LNCAP (cell line): ENCODE results near the gene ZNF384.

Experiments
- TF ChIP-seq, protein P1 (sequence below): fragments of 450-650 bp; IDR thresholded peaks from 2 replicates; pipeline ENCODE4 v1.5.1; 2017; ENCODE audit warnings: mild to moderate bottlenecking

Gene ZNF384

DNA sequence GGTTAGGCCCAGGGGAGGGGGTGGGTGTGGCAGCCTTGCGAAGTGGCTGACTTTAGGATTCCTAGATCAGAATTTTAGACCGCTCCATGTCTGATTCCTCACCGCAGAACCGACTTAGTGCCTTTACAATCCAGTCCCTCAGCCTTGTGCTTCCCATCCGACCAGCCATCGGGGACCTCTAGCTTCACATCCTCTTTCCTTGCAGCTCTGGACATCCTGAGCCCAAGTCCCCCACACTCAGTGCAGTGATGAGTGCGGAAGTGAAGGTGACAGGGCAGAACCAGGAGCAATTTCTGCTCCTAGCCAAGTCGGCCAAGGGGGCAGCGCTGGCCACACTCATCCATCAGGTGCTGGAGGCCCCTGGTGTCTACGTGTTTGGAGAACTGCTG, 35.2 kb upstream of the ZNF384 start:
- TF ChIP-seq, protein P1, sequence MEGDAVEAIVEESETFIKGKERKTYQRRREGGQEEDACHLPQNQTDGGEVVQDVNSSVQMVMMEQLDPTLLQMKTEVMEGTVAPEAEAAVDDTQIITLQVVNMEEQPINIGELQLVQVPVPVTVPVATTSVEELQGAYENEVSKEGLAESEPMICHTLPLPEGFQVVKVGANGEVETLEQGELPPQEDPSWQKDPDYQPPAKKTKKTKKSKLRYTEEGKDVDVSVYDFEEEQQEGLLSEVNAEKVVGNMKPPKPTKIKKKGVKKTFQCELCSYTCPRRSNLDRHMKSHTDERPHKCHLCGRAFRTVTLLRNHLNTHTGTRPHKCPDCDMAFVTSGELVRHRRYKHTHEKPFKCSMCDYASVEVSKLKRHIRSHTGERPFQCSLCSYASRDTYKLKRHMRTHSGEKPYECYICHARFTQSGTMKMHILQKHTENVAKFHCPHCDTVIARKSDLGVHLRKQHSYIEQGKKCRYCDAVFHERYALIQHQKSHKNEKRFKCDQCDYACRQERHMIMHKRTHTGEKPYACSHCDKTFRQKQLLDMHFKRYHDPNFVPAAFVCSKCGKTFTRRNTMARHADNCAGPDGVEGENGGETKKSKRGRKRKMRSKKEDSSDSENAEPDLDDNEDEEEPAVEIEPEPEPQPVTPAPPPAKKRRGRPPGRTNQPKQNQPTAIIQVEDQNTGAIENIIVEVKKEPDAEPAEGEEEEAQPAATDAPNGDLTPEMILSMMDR = no peak

DNA sequence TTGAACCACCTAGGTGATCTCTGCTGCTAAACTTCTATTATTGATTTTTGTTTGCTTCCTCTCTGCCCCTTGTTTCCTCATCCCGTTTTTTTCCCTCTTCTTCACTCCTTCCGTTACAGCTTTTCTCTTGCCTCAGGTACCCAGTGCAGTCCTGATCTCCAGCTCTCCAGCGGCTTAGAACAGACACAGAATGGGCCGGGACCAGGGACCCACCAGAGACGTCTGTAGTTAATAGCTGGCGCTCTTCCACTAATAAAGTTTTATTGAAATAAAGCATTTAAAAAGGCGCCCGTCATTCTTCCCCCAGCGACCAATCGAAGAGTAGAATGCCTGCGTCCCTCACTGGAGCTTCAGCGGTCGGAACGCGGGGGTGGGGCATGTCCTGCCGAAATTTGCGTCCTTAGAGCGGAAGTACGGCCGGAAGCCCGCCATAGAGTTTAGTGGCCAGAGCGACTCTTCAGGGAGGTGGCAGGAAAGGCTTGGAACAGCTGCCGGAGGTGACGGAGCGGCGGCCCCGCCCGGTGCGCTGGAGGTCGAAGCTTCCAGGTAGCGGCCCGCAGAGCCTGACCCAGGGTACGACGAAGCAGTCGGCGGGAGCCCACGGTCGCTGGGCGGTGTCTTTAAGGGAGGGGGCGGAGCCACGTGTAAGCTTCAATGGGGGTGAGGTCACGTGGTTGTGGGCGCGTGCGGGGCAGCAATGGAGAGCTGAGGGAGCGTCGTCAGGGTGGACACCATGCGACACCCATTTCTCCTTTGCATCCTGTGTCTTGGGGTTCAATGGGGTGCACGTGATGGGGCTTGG, 34.6 kb upstream of the ZNF384 start, which contains the start of gene COPS7A:
Gene COPS7A, plus strand, starts transcription at position 440 of the 802 bp plus-strand sequence. CDS start 611 bp downstream, outside the sequence.
- TF ChIP-seq, protein P1 = no peak

DNA sequence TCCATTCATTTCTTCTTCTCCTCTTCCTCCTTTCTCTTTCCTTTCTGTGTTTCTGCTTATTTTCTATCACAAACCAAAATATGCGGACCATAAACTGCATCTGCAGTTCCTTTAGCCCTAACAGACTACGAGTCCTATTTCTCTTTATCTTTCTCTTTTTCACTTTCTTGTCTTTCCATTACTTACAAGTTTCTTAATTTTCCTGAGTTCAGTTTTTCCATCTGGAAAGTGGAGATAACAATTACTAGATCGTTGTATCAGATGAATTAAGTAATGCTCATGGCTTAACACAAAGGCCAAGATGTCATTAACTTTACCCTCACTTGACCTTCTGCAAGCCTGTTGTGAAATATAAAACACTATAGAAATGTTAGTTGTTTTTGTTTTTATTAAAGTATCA, 33.7 kb upstream of the ZNF384 start:
- TF ChIP-seq, protein P1 = no peak

DNA sequence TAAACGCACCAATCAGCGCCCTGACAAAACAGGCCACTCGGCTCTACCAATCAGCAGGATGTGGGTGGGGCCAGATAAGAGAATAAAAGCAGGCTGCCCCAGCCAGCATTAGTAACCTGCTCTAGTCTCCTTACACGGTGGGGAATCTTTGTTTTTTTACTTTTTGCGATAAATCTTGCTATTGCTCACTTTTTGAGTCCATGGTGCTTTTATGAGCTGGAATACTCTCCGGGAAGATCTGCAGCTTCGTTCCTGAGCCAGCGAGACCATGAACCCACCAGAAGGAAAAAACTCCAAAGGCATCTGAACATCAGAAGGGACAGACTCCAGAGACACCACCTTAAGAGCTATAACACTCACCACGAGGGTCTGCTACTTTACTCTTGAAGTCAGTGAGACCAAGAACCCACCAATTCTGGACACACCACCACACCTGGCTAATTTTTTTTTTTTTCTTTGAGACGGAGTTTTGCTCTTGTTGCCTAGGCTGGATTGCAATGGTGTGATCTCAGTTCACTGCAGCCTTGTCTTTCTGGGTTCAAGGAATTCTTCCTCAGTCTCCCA, 27.8 kb upstream of the ZNF384 start:
- TF ChIP-seq, protein P1 = no peak

DNA sequence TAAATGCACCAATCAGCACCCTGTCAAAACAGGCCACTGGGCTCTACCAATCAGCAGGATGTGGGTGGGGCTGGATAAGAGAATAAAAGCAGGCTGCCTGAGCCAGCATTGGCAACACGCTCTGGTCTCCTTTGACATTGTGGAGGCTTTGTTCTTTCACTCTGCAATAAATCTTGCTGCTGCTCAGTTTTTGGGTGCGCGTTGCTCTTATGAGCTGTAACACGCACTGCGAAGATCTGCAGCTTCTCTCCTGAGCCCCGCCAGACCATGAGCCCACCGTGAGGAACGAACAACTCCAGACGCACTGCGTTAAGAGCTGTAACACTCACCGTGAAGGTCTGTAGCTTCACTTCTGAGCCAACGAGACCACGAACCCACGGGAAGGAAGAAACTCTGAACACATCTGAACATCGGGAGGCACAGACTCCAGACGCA, 19.8 kb upstream of the ZNF384 start:
- TF ChIP-seq, protein P1 = no peak

DNA sequence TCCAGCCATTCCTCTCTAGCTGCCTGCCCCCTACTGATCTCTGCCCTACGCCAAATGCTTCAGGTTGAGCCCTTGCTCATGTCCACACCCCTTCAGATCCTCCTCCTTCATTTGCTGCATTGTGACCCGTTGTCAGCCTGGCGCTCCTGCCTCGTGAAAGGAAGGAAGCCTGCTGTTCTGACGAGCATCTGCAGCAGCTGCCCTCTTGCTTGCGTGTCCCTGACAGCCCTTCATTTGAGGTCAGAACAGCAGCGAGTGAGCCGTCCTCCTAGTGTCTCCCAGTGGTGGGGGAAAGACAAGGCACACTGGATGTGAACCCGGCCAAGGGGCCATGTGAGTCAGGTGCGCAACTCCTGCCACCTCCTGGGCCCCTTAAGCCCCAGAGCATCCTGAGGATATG, 14.5 kb upstream of the ZNF384 start:
- TF ChIP-seq, protein P1 = no peak

DNA sequence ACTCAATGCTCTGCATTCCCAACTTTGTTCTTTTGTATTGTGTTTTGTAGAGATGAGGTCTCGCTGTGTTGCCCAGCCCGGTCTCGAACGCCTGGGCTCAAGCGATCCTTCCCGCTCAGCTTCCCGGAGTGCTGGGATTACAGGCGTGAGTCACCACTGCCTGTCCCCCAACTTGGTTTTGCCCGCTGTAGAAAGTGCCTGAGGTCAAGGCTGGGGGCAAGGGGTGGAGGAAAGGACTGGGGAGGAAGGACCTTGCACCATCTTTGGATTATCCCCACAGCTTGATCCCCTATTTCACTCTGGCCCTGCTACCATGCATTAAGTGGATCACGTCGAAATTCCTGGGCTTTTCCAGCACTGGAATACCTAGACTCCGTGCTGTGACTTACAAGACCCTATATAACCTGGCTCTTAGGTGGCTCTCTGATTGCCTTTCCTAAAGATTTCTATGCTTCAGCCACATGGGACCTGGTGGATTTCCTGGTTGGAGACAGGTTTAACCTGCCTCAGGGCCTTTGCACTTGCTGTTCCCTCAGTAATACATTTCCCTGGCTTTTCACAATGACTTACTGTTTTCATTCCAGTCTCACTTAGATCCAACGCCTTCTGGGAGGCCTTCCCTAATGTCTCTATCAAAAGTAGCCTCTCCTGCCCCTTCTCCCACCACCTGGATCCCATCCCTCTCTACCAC, 12.0 kb upstream of the ZNF384 start:
- TF ChIP-seq, protein P1 = no peak
